Measurements from ENCODE around the gene OBP2B.
"Not testable (repeated sequence)": the region's sequence is repeated elsewhere in the genome, so short reads cannot be mapped to it uniquely, and the experiment has no call there.

The OBP2B gene

GRCh38 chr9:133238272-133238850, 29.3 kb upstream of the OBP2B start:
- peak; percentile 72 for DNase-seq

- DNase-seq = no peak
These were observed 28.1 kb upstream of the OBP2B start for GRCh38 chr9:133237035-133237731.

DNA sequence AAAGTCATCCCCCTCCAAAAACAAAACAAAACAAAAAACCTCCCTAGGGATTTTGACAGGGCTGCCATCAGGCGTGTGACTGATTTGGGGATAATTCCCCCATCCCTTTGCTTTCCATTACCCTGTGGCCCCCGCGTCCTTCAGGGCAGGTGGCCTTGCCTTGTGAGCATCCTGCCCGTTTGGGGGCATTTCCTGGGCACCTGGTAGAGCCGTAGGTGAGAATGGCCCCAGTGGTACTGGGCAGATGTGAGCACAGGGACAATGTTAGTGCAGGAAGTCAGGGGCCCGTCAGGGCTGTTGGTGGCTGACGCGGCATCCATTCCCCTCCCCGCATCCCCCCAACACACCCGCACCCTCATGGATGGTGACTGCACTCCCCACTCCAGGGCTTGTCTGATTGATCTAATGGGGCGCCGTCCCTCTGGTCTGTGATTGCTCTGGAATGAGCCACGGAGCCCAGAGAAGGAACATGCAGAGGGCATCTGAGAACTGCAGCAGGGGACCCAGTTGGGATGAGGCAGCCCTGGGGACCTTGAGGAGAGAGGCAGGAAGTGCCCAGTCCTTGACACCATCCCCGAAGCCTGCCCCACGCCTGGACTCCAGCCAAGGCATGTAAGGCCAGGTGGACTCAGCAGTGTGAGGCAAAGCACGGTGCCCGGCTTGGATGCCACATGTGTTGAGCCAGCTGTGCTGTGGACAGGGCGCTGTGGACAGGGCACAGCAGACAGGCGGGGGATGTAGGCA, 27.4 kb upstream of the OBP2B start:
- peak; percentile 45 for DNase-seq

- peak; percentile 21 for DNase-seq
These were observed 26.6 kb upstream of the OBP2B start for GRCh38 chr9:133235549-133236222.

DNA sequence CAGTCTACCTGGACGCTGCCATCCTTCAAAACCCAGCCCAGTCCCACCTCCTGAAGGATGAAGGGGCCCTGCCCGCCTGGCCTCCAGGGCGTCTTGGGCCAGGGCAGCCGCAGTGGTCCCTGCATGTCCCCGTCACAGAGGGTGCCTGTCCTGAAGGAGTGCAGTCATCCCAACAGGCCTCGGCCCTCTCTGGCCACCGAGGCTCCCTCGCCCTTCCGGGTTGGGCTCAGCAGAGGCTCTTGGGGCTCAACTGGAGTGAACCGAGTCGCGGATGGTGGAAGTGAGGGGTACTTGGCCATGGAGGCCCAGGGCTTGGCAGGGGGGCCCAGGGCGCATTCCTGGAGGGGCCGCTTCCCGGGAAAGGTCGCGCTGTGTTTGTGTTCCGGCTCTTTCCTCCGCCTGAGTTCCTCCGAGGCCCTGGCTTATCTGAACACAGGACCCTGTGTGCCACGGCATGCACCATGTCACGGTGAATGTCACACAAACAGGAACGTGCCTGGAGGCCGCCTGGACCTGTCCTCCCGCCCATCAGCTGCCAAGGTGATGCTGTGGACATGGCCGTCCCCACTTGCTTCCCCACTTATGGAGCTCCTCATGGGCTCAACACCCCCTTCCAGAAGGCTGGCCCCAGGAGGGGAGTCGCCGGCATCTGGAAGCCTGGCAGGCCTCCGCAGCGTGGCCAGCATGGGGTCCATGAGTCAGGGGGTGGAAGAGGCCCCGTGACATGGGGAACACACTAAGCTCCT, 25.7 kb upstream of the OBP2B start:
- peak; percentile 46 for DNase-seq

- no peak for DNase-seq
These were observed 24.8 kb upstream of the OBP2B start for GRCh38 chr9:133233681-133234432.

GRCh38 chr9:133231934-133232568, 23.0 kb upstream of the OBP2B start:
- not testable (repeated sequence) for DNase-seq

DNA sequence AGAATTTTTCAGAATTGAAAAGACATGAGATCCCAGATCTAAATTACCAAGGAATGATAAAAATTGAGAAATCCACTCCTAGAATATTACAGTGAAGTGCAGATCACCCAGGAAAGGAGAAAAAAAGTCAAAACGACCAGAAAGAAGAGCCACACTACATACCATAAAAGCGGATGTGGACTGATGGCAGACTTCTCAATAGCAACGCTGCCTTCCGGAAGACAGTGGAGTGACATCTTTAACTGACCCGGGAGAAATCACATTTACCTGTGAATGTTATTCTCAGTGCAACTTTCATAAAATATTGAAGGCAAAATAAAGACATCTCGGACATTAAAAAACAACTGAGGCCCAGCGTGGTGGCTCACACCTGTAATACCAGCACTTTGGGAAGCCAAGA, 21.5 kb upstream of the OBP2B start:
- not testable (repeated sequence) for DNase-seq

DNA sequence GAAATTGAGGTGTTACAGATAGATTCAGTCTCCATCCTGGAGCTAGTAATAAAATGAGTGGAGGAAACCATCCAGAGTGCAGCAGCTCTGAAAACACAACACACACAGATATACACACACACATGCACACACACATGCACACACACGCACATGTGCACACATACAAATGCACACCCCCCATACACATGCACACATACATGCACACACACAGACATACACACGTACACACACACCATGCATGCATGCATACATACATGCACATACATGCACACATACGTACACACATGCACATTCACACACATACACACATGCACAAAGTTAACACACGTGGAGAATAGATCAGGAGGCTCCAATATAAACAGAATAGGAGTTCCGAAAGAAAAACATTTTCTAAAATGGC, 21.0 kb upstream of the OBP2B start:
- no peak for DNase-seq

DNA sequence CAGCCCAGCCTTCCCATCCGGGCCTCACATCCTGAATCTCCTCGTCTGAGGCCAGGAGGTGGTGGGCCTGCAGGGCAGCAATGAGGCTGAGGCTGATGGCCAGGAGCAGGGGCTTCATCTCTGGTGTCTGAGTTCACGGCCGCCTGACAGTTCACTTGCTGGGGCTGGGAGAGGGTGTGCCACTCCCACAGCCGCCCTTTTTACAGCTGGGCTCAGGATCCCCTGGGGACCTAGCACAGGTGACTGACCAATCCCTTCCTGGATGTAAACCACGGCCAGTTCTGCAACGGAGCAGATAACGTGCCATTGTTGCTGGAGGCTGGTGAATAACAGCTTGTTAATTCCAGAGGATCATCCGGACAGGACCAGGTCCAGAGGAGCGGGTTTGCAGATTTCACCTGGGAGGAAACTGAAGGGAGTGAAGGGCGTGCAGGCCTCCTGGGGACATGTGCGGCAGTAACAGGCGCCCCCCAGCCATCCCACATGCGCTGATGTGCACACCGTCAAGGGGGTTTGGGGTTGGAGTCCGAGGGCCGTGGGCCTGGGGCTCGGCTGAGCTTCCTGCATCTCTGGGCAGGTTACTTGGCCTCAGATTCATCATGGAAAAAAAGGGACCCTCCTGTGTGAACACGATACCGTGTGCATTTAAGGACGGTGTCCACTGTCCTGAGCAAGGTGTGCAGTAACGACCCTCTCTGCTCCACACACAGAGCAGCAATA, 19.6 kb upstream of the OBP2B start:
- peak; percentile 30 for DNase-seq

DNA sequence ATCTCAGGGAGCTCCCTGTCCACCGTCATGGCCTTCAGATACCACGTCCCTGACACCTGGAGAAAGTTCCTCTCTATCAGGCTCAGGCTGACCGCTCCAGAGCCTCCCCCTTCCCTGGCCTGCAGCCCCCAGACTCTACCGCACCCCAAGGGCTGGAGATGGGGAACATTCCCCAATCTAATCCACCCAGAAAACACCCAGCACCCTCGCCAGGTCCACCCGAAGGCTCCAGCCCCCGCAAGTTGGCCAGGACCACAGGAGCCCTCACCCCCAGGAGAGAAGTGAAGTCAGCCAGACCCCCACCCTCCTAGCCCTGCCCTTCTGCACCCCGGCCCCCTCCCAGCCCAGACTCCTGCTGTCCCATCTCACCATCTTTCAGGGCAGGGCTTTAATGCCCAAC, 18.9 kb upstream of the OBP2B start:
- DNase-seq = peak; percentile 19

DNA sequence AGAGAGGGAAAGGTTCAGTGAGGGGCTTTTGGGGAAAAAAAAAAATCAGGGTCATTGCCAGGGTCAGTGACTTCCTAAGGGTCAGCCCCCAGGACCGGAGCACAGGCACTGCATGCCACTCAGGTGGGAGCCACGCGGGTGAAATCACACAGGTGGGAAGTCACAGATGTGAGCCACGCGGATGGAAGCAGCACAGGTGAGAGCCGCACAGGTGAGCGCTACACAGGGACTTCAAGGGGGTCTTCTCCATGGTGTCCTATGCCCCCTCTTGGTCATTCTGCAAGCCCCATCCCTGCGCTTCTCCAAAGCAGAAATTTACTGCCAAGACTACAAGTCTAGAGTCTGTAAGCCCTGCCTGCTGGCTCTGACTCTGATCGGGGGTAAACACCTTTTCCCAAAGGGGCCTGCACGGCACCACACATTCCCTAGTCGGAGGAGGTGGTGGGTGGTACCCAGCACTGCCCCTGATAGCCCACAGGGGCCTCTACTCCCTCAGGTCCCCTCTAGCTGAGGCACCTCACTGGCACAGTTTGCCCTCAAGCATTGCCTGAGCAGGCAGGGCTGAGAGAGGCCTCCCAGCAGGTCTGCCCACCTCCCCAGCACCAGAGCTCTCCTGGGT, 18.3 kb upstream of the OBP2B start:
- DNase-seq = peak; percentile 49

DNA sequence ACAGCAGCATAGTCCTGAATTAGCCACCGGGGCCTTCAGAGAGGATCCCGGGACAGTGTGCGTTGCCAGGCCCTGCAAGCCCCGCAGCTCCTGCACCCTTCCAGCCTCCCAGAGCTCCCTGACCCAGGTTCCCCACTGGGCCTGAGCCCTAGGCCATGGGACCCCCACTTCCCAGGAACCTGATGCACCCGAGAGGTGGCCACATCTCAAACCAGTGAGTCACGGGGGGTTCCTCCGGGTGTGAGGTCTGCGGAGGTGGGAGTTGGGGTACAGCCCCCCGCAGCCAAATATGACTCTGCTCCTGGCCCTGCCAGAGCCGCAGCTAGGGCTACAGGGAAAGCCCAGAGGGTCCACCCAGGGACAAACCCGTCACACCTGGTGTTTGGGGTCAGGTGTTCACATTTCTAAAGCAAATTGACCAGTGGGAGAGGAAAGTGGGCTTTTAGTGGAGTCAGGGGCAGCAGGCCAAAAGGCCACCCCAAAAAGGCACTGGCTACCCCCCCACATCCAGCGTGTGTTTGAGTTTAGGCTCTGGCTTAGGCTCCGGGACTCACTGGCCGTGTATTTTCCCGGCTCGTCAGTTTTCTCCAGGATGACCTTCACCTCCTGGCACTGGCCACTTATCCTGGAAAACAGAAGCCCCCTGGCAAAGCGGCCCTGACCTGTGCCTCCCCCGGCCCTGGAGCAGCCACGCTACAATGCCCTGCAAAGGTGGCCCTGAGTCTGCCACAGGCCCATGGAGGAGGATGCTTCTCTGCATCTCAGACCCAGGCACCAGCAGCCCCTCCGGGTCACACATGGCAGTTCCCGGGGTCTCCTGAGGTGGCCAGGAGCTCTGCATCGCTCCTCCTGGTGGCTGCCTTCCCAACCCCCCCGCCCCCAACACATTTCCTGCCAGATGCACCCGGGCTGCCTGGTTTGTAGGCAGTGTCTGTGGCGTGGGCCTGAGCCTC, 17.4 kb upstream of the OBP2B start:
- peak; percentile 46 for DNase-seq

GRCh38 chr9:133225171-133226011, 16.3 kb upstream of the OBP2B start:
- peak; percentile 21 for DNase-seq

GRCh38 chr9:133224762-133225161, 15.7 kb upstream of the OBP2B start:
- no peak for DNase-seq

- peak; percentile 13 for DNase-seq
These were observed 14.2 kb upstream of the OBP2B start for GRCh38 chr9:133223159-133223756.

GRCh38 chr9:133221994-133222393, 12.9 kb upstream of the OBP2B start:
- DNase-seq = peak; percentile 26

All from activated CD8-positive, alpha-beta memory T cell treated with anti-CD3 and anti-CD28 coated beads for 24 hours (primary cell).